Activated effector memory CD4-positive, alpha-beta T cell treated with anti-CD3 and anti-CD28 coated beads, Interleukin-2, amount 50 U/mL, for 16 hours (primary cell): Measurements from ENCODE around the gene SPATA33.
"Not testable (repeated sequence)": the region's sequence is repeated elsewhere in the genome, so short reads cannot be mapped to it uniquely, and the experiment has no call there.

Source experiments
- DNase-seq: peaks from one replicate; pipeline ENCODE4 v3.0.0-alpha.2; 2020

SPATA33 gene

DNA sequence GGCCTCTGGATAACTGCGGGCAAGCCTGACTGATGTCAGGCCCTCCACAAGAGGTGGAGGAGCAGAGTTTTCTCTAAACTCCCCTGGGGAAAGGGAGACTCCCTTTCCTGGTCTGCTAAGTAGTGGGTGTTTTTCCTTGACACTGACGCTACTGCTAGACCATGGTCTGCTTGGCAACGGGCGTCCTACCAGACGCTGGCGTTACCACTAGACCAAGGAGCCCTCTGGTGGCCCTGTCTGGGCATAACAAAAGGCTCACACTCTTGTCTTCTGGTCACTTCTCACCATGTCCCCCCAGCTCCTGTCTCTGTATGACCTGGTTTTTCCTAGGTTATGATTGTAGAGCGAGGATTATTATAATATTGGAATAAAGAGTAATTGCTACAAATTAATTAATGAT is 9.4 kb downstream of the SPATA33 start:
- not testable (repeated sequence) for DNase-seq

DNA sequence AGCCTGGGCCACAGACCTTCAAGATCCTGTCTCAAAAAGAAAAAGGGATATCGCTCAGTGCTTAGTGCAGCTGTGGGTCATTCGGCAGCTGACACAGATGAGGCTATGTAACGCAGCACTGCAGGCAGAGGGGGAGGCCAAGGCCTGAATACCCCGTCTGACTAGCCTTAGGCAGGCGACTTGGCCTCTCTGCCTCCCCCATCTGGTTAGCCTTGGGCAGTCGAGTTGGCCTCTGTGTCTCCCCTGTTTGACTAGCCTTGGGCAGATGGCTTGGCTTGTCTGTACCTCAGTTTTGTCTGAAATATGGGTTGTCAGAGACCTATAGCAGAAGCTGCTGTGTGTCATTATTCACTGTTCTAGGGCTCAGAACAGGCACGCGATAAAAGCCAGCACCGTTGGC is 10.0 kb downstream of the SPATA33 start:
- DNase-seq = no peak

DNA sequence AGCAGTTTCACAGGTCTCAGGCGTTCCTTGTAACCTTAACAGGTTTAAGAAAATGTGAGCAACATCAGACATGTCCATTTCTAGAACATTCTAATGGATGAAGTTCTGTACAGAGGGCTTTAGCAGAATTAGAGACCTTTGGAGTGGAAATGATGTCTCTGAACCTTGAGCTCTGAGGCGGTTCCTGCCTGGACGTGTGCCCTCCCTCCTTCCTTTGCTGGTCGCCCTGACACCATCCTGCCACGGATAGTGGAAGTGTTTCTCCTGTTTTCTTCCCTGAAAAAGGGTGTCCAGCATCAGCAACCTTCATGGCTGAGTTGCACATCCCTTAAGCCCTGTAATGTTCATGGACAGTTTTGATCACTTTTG is 11.1 kb downstream of the SPATA33 start:
- DNase-seq = no peak

DNA sequence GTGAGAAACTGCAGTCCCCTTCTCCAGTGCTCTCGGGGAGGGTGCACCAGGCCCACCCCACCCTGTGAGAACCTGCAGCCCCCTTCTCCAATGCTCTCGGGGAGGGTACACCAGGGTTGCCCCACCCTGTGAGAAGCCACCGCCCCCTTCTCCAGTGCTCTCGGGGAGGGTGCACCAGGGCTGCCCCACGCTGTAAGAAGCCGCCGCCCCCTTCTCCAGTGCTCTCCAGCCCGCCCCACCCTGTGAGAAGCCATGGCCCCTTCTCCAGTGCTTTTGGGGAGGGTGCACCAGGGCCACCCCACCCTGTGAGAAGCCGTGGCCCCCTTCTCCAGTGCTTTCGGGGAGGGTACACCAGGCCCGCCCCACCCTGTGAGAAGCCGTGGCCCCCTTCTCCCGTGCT is 12.1 kb downstream of the SPATA33 start:
- no peak for DNase-seq

DNA sequence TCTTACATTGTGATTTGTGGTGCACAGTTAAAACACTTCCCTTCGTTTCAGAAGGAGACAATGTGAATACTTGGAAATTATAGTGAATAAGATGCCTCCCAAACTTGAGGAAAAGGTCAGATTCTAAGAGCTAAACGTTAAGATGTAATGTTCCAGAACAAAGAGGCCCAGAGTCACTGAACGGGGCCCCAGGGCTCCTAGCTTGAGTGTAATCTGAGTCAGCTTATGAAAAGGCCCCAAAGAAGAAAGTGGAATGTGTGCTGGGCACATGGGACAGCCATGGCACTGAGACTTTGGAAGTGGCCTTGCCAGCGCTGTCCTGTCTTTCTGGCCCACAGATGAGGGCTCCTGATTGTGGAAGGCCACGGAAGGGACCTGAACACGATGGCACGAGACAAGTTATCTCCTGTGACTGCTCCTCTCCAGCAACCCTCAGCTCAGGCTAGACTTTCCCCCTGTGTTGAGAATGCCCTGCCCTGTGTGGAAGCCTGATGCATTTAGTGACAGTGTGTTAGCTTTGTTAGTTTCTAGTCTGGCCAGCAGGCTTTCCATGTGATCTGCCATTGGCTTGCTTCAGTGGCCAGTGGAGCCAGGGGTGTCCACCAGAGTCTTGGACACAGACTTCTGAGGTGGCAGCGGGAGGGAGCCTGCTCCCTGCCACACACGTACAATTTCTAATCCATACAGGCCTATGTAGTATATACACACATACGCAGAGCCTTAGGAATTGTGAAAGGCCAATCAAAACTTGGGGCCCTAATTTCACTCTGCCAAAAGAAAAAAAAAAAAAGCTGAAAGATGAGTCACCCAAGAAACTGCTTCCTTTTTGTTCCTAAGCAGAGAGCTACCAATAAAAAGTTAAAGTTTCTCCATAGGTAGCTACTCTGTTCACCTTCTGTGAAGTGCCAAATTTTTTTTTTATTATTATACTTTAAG is 13.1 kb downstream of the SPATA33 start:
- DNase-seq = no peak

DNA sequence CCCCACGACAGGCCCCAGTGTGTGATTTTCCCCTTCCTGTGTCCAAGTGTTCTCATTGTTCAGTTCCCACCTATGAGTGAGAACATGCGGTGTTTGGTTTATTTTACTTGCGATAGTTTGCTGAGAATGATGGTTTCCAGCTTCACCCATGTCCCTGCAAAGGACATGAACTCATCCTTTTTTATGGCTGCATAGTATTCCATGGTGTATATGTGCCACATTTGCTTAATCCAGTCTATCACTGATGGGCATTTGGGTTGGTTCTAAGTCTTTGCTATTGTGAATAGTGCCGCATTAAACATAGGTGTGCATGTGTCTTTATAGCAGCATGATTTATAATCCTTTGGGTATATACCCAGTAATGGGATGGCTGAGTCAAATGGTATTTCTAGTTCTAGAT is 13.9 kb downstream of the SPATA33 start:
- DNase-seq = not testable (repeated sequence)

DNA sequence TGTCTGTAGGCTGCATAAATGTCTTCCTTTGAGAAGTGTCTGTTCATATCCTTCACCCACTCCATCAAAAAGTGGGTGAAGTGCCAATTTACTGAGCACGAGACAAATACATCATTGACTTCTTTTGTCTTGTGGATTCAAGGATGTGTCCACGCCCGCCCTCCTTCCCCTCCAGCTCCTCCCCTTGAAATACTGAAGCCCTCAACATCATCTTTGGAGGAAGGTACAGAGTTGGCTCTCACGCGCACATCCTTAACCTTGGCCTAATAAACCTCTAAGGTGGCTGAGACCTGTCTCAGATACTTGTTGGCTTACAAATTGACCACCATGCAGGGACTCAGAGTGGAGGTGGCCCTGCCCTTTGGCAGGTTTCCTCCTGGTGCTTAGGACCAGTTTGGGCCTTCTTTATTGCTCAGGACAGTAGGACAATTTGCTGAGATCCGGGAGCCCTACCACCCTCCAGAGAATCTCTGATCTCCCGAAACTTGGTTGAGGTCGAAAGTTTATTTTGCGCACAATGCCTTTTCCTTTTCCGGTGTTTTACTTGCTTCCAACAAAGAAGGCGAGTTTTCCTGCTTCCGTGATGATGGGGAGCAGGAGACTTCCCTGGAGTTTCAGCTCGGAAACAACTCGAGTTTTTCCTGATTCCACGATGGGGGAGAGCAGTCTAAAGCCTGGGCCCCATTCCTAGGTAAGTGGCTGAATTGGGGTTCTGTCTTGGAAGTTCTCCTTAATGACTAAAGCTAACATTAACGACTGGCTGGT is 14.7 kb downstream of the SPATA33 start:
- DNase-seq = no peak

DNA sequence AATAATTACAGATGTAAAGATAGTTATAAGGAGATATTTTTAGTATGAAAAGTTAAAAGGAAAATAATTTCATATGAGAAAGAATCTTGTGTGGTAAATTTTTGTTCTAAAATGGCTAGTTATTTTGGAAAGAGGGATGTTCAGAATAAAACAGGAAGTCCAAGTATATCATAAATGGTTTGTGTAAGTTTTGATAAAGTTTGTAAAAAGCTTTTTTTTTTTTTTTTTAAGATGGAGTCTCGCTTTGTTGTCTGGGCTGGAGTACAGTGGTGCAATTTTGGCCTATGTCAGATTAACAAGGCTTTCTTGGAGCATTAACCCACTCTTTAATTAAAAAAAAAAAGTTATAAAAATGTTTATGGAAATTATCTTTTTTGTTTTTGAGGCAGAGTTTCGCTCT is 20.6 kb downstream of the SPATA33 start:
- DNase-seq = no peak

DNA sequence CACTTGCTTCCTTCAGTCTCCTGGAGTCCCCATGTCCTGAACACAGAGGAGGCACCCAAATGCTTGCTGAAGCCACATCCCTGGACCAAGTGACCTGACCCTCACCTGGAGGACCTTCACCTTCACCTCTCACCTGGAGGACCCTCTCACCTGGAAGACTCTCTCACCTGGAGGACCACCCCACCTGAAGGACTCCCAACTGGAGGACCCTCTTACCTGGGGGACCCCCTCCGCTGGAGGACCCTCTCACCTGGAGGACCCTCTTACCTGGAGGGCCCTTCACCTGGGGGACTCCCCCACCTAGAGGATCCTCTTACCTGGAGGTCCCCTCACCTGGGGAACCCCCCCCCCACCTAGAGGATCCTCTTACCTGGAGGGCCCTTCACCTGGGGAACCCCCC is 28.3 kb downstream of the SPATA33 start:
- no peak for DNase-seq

DNA sequence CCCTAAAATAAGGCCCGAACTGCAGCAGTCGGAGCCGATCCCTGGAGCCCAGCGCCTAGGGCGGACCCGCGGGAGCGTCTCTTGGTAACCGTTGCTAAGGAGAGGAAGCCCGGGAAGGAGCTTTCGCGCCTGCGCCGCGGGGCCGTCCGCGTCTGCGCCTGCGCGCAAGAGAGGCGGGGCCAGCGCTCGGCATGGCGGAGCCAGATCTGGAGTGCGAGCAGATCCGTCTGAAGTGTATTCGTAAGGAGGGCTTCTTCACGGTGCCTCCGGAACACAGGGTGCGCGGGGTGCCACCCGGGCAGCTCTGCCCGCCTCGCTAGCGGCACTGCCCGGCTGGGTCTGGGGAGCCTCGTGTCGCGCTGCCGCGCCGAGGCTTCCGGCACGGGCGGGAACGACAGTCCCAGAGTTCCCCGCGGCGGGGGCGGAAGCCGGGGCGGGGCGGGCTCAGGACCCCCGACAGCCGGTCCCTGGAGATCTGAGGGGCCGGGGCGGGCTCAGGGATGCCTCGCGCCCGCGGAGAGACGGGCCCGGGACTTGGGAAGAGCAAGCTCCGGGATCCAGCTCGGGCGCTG is 29.0 kb downstream of the SPATA33 start, which contains the start of gene CDK10:
TSS of gene CDK10 (plus strand) at position 170 of the 572 bp plus-strand sequence. CDS start at position 192, 22 bp downstream.
- DNase-seq = peak; percentile 97

DNA sequence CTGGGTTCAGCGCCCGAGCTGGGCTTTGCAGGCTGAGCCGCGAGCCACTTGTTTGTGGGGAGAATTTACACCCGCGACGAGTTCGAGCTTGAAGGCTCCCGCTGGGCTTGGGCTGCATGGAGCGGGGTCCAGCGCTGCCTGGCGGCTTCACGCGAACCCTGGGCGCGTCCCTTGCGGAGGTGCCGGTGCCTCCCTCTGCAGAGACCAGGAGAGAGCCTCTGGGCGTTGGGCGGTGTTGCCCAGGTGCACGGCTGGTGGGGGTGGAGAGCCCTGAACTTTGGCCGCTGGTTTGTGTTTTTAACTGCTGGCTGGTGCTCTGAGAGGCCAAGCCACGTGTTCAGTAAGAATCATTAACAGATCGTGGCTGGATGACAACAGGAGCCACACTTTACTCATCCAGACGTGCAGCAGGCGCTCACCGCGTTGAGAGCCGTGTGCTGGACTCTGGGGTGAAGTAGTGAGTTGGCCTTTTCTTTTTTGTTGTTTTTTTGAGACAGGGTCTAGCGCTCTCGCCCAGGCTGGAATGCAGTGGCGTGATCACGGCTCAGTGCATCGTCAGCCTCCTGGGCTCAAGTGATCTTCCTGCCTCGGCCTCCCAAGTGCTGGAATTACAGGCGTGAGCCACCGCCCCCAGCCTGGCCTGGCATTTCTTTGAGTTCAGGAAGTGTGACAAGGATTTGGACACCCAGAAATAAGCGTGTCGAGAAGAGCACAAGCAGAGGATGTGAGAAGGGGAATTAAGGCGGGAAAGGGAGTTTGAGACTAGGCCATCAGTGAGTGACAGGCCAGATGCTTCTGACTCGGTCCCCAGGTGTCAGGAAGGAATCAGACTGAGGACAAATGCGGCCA is 29.7 kb downstream of the SPATA33 start:
- peak; percentile 72 for DNase-seq

DNA sequence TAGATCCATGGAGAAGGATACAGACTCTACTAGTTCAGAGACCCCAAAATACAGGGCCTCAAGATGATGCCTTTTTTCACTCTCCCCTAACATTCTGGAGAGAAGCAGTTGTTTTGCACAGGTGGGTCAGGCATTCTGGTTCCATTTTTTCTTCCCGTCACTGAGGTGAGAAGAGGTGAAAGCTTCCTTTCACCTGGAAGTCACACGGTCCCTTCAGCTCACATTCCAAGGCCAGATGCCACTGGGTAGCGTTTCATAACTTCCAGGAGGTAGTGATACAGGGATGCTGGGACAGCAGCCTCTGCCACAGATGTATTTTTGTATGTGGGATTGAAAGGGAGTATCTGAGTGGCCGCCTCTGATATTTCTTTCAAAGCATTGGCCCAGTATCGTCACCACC is 30.8 kb downstream of the SPATA33 start:
- DNase-seq = no peak

DNA sequence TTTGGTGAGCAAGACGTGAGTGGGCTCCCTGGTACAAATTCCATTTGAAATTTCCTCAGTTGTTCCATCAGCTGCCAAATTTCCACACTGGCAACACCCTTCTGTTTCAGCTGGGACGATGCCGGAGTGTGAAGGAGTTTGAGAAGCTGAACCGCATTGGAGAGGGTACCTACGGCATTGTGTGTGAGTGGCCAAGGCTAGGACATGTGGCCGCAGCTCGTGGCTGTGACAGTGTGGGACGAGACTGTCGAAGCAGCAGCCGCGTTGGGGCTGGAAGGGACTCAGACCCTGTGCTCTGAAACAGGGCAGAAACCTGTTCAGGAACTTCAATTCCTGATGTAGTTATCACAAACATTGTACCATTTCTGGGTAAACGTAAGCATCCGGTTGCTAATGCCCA is 31.5 kb downstream of the SPATA33 start:
- no peak for DNase-seq

DNA sequence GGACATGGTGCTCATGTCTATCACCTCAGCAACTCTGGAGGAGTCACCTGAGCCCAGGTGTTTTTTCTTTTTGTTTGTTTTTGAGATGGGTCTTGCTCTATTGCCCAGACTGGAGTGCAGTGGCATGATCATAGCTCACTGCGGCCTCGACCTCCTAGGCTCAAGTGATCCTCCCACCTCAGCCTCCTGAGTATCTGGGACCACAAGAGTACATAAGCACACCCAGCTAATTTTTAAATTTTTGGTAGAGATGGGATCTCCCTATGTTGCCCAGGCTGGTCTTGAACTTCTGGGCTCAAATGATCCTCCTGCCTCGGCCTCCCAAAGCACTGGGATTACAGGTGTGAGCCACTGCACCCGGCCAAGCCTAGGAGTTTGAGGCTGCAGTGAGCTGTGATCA is 32.0 kb downstream of the SPATA33 start:
- DNase-seq = not testable (repeated sequence)

DNA sequence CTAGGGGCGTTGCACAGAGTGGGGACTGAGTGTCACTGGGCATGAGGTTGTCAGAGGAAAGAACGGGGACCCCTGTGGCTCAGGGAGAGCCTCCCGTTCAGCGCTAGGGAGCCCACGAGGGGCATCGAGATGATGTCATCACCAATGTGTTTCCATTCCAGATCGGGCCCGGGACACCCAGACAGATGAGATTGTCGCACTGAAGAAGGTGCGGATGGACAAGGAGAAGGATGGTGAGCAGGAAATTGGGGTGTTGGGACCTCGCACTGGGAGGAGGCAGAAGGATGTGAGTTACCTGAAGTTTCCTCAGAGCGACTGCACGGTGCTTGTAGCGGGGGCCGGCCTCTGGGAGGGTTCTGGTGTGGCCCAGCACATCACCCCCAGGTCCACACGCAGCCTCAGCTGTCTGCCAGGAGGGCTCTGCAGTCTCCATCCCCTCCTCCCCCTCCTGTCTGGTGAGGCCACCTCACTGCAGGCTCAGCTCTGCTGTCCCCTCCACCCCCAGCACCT is 32.8 kb downstream of the SPATA33 start:
- no peak for DNase-seq

DNA sequence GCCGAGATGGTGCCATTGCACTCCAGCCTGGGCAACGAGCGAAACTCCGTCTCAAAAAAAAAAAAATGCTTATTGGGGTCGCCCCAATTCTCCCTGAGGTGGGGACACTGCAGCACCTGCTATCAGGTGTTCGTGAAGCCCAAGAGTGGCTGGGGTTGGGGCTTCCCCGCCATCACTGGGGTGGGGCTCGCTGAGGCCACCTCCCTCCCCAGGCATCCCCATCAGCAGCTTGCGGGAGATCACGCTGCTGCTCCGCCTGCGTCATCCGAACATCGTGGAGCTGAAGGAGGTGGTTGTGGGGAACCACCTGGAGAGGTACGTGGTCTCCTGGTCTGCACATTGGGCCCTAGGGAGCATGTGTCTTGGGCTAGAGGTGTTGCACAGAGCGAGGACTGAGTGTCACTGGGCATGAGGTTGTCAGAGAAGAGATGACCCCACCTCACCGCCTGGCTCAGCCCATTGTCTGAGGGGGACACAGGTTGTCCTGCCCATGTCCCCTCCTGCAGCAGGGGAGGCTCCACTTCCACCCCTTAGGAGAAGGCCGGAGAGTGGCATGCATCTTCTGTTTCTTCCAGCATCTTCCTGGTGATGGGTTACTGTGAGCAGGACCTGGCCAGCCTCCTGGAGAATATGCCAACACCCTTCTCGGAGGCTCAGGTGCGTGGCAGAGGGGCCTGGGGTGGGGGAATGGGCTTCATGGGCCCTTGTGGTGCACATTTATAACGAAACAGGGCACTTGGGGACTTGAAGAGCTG is 33.8 kb downstream of the SPATA33 start:
- DNase-seq = no peak

DNA sequence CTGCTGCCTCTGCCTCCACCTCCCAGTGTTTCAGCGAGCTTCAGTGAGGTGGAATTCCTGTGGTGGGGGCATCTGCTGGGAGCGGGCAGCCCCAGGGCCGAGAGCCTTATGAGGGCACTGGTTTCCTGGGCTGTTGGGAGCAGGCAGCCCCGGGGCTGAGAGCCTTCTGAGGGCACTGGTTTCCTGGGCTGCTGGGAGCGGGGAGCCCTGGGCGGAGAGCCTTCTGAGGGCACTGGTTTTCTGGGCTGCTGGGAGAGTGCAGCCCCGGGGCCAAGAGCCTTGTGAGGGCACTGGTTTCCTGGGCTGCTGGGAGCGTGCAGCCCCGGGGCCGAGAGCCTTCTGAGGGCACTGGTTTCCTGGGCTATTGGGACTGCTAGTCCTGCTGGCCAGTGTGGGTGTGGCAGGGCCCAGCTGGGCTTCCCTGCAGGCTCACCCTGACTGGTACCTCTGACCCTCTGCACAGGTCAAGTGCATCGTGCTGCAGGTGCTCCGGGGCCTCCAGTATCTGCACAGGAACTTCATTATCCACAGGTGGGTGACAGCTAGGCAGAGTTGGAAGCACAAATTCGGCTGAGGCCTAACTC is 34.4 kb downstream of the SPATA33 start:
- no peak for DNase-seq

DNA sequence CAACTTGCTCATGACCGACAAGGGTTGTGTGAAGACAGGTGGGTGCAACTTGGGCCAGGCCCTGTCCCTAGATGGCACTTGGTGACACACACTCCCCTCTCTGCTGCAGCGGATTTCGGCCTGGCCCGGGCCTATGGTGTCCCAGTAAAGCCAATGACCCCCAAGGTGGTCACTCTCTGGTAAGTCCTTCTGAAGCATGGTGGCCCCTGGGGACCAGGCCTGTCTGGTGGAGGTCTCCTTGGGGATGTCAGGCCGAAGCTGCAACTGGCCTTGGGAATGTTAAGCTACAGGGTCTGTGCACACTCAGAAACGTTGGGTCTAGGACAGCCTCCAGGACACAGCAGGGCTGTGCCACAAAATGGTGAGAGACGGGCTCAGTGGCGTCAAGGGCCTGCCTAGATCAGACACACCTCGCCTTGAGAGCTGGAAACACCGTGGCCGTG is 35.7 kb downstream of the SPATA33 start:
- DNase-seq = no peak

DNA sequence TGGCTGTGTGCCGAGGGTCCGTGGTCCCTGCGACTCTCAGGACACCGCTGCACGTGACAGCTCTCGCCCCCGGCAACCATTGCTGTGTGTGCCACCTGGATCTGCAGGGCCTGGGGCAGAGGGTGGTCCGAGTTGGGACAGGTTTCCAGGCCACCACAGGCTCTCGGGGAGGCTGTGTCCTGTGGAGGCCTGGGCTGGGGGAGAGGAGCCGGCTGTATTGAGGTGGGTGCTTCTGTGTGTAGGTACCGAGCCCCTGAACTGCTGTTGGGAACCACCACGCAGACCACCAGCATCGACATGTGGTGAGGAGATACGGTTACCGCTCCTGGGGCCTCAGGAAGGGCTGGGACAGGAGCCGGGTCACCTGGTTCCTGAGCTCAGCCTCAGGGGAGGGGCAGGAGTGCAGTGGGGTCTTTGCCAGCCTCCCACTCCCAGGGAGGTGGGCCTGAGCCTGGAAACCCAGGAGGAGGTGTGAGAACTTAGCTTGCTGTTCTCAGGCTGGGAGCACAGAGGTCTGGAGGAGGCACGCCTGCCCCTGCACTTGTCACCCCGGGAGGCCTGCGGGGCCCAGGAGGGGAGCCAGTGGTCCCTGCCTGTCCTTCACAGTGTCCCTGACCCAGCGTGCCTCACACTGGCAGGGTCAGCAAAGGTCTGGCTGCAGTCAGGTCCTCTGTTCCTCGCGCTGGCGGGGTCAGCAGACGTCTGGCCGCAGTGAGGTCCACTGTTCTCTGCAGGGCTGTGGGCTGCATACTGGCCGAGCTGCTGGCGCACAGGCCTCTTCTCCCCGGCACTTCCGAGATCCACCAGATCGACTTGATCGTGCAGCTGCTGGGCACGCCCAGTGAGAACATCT is 36.5 kb downstream of the SPATA33 start:
- DNase-seq = no peak

DNA sequence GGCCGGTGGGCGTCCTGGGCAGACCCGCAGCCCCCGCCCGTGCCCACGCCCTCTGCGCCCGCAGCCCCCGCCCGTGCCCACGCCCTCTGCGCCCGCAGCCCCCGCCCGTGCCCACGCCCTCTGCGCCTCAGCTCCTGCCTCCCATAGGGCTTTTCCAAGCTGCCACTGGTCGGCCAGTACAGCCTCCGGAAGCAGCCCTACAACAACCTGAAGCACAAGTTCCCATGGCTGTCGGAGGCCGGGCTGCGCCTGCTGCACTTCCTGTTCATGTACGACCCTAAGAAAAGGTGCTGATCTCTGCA is 37.1 kb downstream of the SPATA33 start:
- not testable (repeated sequence) for DNase-seq
